Esophagus squamous epithelium (tissue), 4 donors: ENCODE results near the gene CALHM3.

Source experiments
- POLR2A ChIP-seq, 4 donors: fragments of 450-650 bp; IDR thresholded peaks; one replicate each; pipeline ENCODE4 v1.6.1; 2017; ENCODE audit warnings: antibody characterized with exemption in 4 of 4, mild to moderate bottlenecking in 4 of 4, moderate library complexity in 3 of 4
- TF ChIP-seq, protein P1 (sequence below), 6 experiments: fragments of 450-650 bp in 4 of 6; fragments of 200-600 bp in 2 of 6; sonication (generic) in 2 of 6; IDR thresholded peaks; one replicate each; pipeline ENCODE4 v1.5.1; 2016 to 2019; ENCODE audit warnings: antibody characterized with exemption in 6 of 6, mild to moderate bottlenecking in 4 of 6, moderate library complexity in 4 of 6

DNA sequence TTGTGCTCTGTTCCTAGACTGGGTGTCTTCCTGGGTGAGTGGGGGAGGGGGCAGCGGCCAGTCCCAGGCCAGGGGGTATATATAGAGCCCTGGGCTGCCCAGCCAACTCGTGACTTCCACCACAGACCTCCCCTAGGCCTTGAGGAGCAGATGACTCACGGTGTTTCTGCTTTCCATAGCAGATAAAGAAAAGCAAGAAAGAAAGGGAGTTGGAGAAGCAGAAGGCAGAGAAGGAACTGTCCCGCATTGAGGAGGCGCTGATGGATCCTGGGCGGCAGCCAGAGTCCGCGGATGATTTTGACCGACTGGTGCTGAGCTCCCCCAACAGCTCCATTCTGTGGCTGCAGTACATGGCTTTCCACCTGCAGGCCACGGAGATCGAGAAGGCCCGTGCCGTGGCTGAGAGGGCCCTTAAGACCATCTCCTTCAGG lies 37.0 kb downstream of the CALHM3 start:
- TF ChIP-seq, protein P1, sequence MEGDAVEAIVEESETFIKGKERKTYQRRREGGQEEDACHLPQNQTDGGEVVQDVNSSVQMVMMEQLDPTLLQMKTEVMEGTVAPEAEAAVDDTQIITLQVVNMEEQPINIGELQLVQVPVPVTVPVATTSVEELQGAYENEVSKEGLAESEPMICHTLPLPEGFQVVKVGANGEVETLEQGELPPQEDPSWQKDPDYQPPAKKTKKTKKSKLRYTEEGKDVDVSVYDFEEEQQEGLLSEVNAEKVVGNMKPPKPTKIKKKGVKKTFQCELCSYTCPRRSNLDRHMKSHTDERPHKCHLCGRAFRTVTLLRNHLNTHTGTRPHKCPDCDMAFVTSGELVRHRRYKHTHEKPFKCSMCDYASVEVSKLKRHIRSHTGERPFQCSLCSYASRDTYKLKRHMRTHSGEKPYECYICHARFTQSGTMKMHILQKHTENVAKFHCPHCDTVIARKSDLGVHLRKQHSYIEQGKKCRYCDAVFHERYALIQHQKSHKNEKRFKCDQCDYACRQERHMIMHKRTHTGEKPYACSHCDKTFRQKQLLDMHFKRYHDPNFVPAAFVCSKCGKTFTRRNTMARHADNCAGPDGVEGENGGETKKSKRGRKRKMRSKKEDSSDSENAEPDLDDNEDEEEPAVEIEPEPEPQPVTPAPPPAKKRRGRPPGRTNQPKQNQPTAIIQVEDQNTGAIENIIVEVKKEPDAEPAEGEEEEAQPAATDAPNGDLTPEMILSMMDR (IDR thresholded peaks at IDR 0.05), result no peak
- no peak for TF ChIP-seq POLR2A (IDR thresholded peaks at IDR 0.05)
